NAMALWA (cell line): ENCODE measurements around the gene UGT1A10.

Experiments
- DNase-seq: peaks from one replicate; pipeline ENCODE4 v3.0.0-alpha.2; 2015; ENCODE audit warnings: low spot score

UGT1A10 gene

GRCh38 chr2:233822101-233822771 is 186.0 kb downstream of the UGT1A10 start:
- no peak for DNase-seq
